NCI-H1694 treated with DMSO at 0.1 percent for 48 hours (cell line): ENCODE results near the gene CACNA2D1.
"Not testable (repeated sequence)": the region's sequence is repeated elsewhere in the genome, so short reads cannot be mapped to it uniquely, and the experiment has no call there.

ENCODE experiments used
- DNase-seq: peaks from one replicate; lab custom pipeline; 2025; lab: John Stamatoyannopoulos, UW

CACNA2D1 gene

GRCh38 chr7:82172017-82172416, 271.6 kb downstream of the CACNA2D1 start:
- DNase-seq = peak; percentile 7

GRCh38 chr7:82167558-82168314, 275.8 kb downstream of the CACNA2D1 start:
- no peak for DNase-seq

- DNase-seq = no peak
Measured at GRCh38 chr7:82166260-82167015, 277.1 kb downstream of the CACNA2D1 start.

GRCh38 chr7:82164813-82165212, 278.8 kb downstream of the CACNA2D1 start:
- DNase-seq = peak; percentile 55

- DNase-seq = no peak
Measured at GRCh38 chr7:82164410-82164809, 279.2 kb downstream of the CACNA2D1 start.

- peak; percentile 34 for DNase-seq
Measured at GRCh38 chr7:82163586-82163985, 280.0 kb downstream of the CACNA2D1 start.

GRCh38 chr7:82162289-82162688, 281.3 kb downstream of the CACNA2D1 start:
- DNase-seq = no peak

GRCh38 chr7:82158327-82158726, 285.2 kb downstream of the CACNA2D1 start:
- DNase-seq = no peak

- no peak for DNase-seq
Measured at GRCh38 chr7:82156893-82157292, 286.7 kb downstream of the CACNA2D1 start.

- no peak for DNase-seq
Measured at GRCh38 chr7:82156168-82156567, 287.4 kb downstream of the CACNA2D1 start.

GRCh38 chr7:82154728-82155127, 288.8 kb downstream of the CACNA2D1 start:
- no peak for DNase-seq

GRCh38 chr7:82153776-82154175, 289.8 kb downstream of the CACNA2D1 start:
- DNase-seq = no peak

- no peak for DNase-seq
Measured at GRCh38 chr7:82152858-82153257, 290.7 kb downstream of the CACNA2D1 start.

- DNase-seq = no peak
Measured at GRCh38 chr7:82146491-82146890, 297.1 kb downstream of the CACNA2D1 start.

- DNase-seq = no peak
Measured at GRCh38 chr7:82142263-82142864, 301.2 kb downstream of the CACNA2D1 start.

GRCh38 chr7:82141427-82141826, 302.1 kb downstream of the CACNA2D1 start:
- no peak for DNase-seq

- not testable (repeated sequence) for DNase-seq
Measured at GRCh38 chr7:82140608-82141007, 303.0 kb downstream of the CACNA2D1 start.

GRCh38 chr7:82131215-82131614, 312.4 kb downstream of the CACNA2D1 start:
- no peak for DNase-seq

- DNase-seq = no peak
Measured at GRCh38 chr7:82129091-82129490, 314.5 kb downstream of the CACNA2D1 start.

- DNase-seq = no peak
Measured at GRCh38 chr7:82128546-82128945, 315.0 kb downstream of the CACNA2D1 start.

- DNase-seq = no peak
Measured at GRCh38 chr7:82126576-82126975, 317.0 kb downstream of the CACNA2D1 start.

GRCh38 chr7:82124445-82124844, 319.1 kb downstream of the CACNA2D1 start:
- DNase-seq = no peak

GRCh38 chr7:82122275-82122674, 321.3 kb downstream of the CACNA2D1 start:
- no peak for DNase-seq
